CD4-positive, alpha-beta T cell (primary cell): ENCODE measurements around the gene BCL2A1. TPM values are rescaled to one million over a fixed set of nuclear protein-coding genes. Genes with fewer than 3 reads are reported as not detected.

Experiments
- ATAC-seq: fragments of 200-7000 bp; cut with Tn5 transposase; one replicate; pipeline ENCODE4 v1.10.0; 2022; ENCODE audit warnings: mild to moderate bottlenecking; ENCODE audit not compliant: poor library complexity
- CTCF ChIA-PET: fragments of 350-600 bp; sonication (Branson Sonifier 250); formaldehyde crosslinking; loops from one replicate; lab custom pipeline; 2021; ENCODE audit warnings: antibody characterized with exemption, inconsistent platforms; lab: Charles Lee
- POLR2A ChIA-PET: fragments of 350-600 bp; sonication (Branson Sonifier 250); formaldehyde crosslinking; loops from one replicate; lab custom pipeline; 2021; ENCODE audit warnings: antibody characterized with exemption, inconsistent platforms; lab: Charles Lee
- DNase-seq, 14 experiments: peaks; one replicate each; pipeline ENCODE4 v3.0.0-alpha.2; 2013 to 2020; ENCODE audit warnings: mixed read lengths in 2 of 14
- H3K27ac ChIP-seq, 2 donors: one replicate each; pipeline versions ENCODE4 v1.5.1 to v1.7.0; 2013; ENCODE audit warnings: low read length in 2 of 2, low read depth in 1 of 2, mild to moderate bottlenecking in 1 of 2
- H3K27me3 ChIP-seq, 2 experiments: 1 replicate in 1 of 2; 2 replicates in 1 of 2; pipeline versions ENCODE4 v1.6.1 to v1.7.0; 2013; ENCODE audit warnings: low read length in 2 of 2, control low read depth in 1 of 2, mild to moderate bottlenecking in 1 of 2, moderate library complexity in 1 of 2; ENCODE audit not compliant: insufficient read depth in 2 of 2, control insufficient read depth in 1 of 2
- H3K36me3 ChIP-seq: one replicate; pipeline ENCODE4 v1.6.1; 2013; ENCODE audit warnings: low read length, control low read depth; ENCODE audit not compliant: insufficient read depth
- H3K4me1 ChIP-seq: one replicate; pipeline ENCODE4 v1.6.1; 2013; ENCODE audit warnings: low read length, control low read depth; ENCODE audit not compliant: insufficient read depth
- H3K4me3 ChIP-seq: one replicate; pipeline ENCODE4 v1.5.1; 2013; ENCODE audit warnings: mild to moderate bottlenecking, low read length, moderate library complexity
- H3K9me3 ChIP-seq, 2 experiments: 1 replicate in 1 of 2; 2 replicates in 1 of 2; pipeline versions ENCODE4 v1.6.1 to v1.7.0; 2013; ENCODE audit warnings: low read length in 2 of 2, mild to moderate bottlenecking in 2 of 2, control low read depth in 1 of 2, moderate library complexity in 1 of 2; ENCODE audit not compliant: control insufficient read depth in 1 of 2, insufficient read depth in 1 of 2
- H3K27ac Mint-ChIP-seq: one replicate; pipeline ENCODE4 v1.8.0; 2020; ENCODE audit warnings: mixed read lengths
- H3K27me3 Mint-ChIP-seq: one replicate; pipeline ENCODE4 v1.8.0; 2021; ENCODE audit warnings: mixed read lengths
- H3K36me3 Mint-ChIP-seq: one replicate; pipeline ENCODE4 v1.8.0; 2021; ENCODE audit warnings: low read depth, mixed read lengths
- H3K4me1 Mint-ChIP-seq: one replicate; pipeline ENCODE4 v1.8.0; 2021; ENCODE audit warnings: low read depth, mixed read lengths
- H3K4me3 Mint-ChIP-seq: one replicate; pipeline ENCODE4 v1.8.0; 2020; ENCODE audit warnings: mild to moderate bottlenecking, mixed read lengths
- H3K9me3 Mint-ChIP-seq: one replicate; pipeline ENCODE4 v1.8.0; 2020; ENCODE audit warnings: mixed read lengths
- intact Hi-C, 2 experiments: fragments of 100-400 bp; cut with DNase I in 1 of 2; cut with micrococcal nuclease in 1 of 2; formaldehyde crosslinking; loops; one replicate each; pipeline versions ENCODE4 v1.15.1 to v1.9.0; 2023 to 2025; cut with DNase I, micrococcal nuclease
- total RNA-seq, 174 experiments: library from RNA in 2 of 174; stranded (reverse) in 2 of 174; gene quantifications; one replicate each; pipeline ENCODE4 v1.2.3 and lab custom pipeline; 2021 to 2026
- TF ChIP-seq, protein P1 (sequence below): fragments of 200-600 bp; IDR thresholded peaks from one replicate; pipeline ENCODE4 v1.8.0; 2022; ENCODE audit warnings: antibody characterized with exemption, mild to moderate bottlenecking

Gene BCL2A1
- total RNA-seq, 2 experiments from 2014 or later: 18.7 to 20.0 TPM

DNA sequence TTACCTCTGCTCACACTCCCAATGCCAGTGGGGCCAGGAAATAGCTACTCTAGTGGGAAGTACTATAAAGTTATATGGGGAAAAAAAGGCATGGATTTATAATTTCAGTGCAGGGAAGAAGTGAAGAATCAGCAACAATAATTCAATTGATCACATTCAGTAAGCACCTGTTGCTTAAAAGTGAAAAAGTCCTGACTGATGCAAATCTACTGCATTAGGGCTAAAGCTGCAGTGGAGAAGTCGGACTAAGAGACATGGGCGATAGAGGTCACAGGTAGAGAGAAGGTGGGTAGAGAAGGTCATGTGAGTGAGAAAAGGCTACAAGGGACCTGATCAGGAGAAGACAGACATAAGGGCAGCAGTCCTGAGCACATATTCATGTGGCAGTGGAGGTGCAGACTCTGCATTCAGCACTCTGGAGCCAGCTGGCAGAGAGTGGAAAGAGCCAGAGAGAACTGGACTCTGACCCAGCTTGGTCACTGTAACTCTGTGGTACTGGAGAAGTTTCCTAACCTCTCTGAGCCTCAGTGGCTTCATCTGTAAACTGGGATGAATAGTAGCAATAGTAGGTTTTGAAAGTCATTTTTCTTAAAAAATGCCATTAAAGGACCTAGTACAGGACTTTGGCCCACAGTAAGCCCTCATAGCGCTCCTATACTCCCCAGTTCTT, 17.6 kb upstream of the BCL2A1 start:
- no peaks in the 10 kb centered on the region for H3K36me3 Mint-ChIP-seq
- ChIA-PET CTCF (no interaction called here), POLR2A (no interaction called here)
- H3K27ac Mint-ChIP-seq: no peak overlapping the region
- H3K27me3 Mint-ChIP-seq: no peaks in the 10 kb centered on the region
- H3K4me3 Mint-ChIP-seq: no peak overlapping the region
- intact Hi-C loops: no loop called here
- DNase-seq (no peak), ATAC-seq (no peak)
- no peaks in the 10 kb centered on the region for H3K9me3 ChIP-seq
- no peaks in the 10 kb centered on the region for H3K9me3 Mint-ChIP-seq
- H3K4me1 ChIP-seq: peaks cover 4% of the 10 kb centered on the region
- no peak overlapping the region for H3K27ac ChIP-seq
- H3K36me3 ChIP-seq: no peaks in the 10 kb centered on the region
- peaks cover 4% of the 10 kb centered on the region for H3K4me1 Mint-ChIP-seq
- TF ChIP-seq, protein P1, sequence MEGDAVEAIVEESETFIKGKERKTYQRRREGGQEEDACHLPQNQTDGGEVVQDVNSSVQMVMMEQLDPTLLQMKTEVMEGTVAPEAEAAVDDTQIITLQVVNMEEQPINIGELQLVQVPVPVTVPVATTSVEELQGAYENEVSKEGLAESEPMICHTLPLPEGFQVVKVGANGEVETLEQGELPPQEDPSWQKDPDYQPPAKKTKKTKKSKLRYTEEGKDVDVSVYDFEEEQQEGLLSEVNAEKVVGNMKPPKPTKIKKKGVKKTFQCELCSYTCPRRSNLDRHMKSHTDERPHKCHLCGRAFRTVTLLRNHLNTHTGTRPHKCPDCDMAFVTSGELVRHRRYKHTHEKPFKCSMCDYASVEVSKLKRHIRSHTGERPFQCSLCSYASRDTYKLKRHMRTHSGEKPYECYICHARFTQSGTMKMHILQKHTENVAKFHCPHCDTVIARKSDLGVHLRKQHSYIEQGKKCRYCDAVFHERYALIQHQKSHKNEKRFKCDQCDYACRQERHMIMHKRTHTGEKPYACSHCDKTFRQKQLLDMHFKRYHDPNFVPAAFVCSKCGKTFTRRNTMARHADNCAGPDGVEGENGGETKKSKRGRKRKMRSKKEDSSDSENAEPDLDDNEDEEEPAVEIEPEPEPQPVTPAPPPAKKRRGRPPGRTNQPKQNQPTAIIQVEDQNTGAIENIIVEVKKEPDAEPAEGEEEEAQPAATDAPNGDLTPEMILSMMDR: no peak
- no peaks in the 10 kb centered on the region for H3K27me3 ChIP-seq
- H3K4me3 ChIP-seq: no peak overlapping the region

GRCh38 chr15:79987969-79988368, 17.0 kb upstream of the BCL2A1 start:
- TF ChIP-seq, protein P1: no peak
- ChIA-PET POLR2A (no interaction called here), CTCF (no interaction called here)
- Histone ChIP-seq H3K4me3 (no peak overlapping the region), H3K36me3 (no peaks in the 10 kb centered on the region), H3K9me3 (no peaks in the 10 kb centered on the region), H3K27me3 (no peaks in the 10 kb centered on the region), H3K4me1 (no peaks in the 10 kb centered on the region), H3K27ac (no peak overlapping the region)
- intact Hi-C loops: no loop called here
- Mint-ChIP-seq H3K4me1 (no peaks in the 10 kb centered on the region), H3K9me3 (no peaks in the 10 kb centered on the region), H3K27me3 (no peaks in the 10 kb centered on the region), H3K36me3 (no peaks in the 10 kb centered on the region), H3K27ac (no peak overlapping the region), H3K4me3 (no peak overlapping the region)
- DNase-seq: no peak
- ATAC-seq: no peak

- no peaks in the 10 kb centered on the region for H3K4me1 Mint-ChIP-seq
- no peak for DNase-seq
- no peaks in the 10 kb centered on the region for H3K36me3 ChIP-seq
- H3K4me3 Mint-ChIP-seq: no peak overlapping the region
- H3K9me3 Mint-ChIP-seq: no peaks in the 10 kb centered on the region
- H3K9me3 ChIP-seq: no peaks in the 10 kb centered on the region
- CTCF ChIA-PET: no interaction called here
- TF ChIP-seq, protein P1: no peak
- POLR2A ChIA-PET: no interaction called here
- intact Hi-C loops: no loop called here
- no peaks in the 10 kb centered on the region for H3K27me3 ChIP-seq
- no peaks in the 10 kb centered on the region for H3K36me3 Mint-ChIP-seq
- no peak overlapping the region for H3K27ac ChIP-seq
- no peaks in the 10 kb centered on the region for H3K27me3 Mint-ChIP-seq
- no peak overlapping the region for H3K27ac Mint-ChIP-seq
- no peak overlapping the region for H3K4me3 ChIP-seq
- ATAC-seq: no peak
- H3K4me1 ChIP-seq: no peaks in the 10 kb centered on the region
These were observed 16.6 kb upstream of the BCL2A1 start for GRCh38 chr15:79987569-79987955.
